ENCODE results near the gene COBL.

Gene COBL

DNA sequence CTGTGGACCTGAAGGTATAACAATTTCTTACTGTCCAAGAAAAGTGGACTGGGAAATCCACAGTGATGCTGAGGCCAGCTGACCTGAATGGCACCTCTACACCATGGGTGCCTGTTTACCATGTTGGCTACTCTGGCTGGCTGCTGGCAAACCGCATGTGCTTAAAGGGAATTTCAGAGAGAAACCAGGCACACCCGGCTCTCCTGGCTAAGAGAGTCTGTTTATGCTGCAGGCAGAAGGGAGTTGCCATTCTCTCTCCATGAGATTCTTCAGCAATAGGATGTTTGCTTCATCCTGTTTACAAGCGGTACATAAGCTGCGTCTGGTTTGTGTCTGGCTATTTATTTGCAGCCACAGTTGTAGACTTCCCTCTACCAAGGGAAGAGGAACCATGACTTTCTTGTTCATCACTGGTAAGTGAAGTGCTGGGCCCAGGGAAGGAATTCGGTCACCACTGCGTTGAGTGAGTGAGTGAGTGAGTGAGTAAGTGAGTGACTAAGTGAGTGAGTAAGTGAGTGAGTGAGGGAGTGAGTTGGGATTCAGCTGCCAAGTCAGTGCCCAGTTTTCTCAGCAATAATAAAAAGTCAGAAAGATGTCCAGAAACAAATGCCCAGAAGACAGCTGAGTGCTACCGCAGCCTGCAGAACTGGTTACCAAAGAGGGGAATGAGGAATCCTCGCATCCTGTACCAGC lies 90.4 kb downstream of the COBL start:
- TF ChIP-seq, protein P1, sequence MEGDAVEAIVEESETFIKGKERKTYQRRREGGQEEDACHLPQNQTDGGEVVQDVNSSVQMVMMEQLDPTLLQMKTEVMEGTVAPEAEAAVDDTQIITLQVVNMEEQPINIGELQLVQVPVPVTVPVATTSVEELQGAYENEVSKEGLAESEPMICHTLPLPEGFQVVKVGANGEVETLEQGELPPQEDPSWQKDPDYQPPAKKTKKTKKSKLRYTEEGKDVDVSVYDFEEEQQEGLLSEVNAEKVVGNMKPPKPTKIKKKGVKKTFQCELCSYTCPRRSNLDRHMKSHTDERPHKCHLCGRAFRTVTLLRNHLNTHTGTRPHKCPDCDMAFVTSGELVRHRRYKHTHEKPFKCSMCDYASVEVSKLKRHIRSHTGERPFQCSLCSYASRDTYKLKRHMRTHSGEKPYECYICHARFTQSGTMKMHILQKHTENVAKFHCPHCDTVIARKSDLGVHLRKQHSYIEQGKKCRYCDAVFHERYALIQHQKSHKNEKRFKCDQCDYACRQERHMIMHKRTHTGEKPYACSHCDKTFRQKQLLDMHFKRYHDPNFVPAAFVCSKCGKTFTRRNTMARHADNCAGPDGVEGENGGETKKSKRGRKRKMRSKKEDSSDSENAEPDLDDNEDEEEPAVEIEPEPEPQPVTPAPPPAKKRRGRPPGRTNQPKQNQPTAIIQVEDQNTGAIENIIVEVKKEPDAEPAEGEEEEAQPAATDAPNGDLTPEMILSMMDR (conservative IDR thresholded peaks at IDR 0.05; ENCODE audit: low read depth, low read length), result no peak
- no peak overlapping the region for H3K4me3 ChIP-seq (ENCODE audit: low read depth, low read length)
- DNase-seq (ENCODE audit: low read depth), result no peak

DNA sequence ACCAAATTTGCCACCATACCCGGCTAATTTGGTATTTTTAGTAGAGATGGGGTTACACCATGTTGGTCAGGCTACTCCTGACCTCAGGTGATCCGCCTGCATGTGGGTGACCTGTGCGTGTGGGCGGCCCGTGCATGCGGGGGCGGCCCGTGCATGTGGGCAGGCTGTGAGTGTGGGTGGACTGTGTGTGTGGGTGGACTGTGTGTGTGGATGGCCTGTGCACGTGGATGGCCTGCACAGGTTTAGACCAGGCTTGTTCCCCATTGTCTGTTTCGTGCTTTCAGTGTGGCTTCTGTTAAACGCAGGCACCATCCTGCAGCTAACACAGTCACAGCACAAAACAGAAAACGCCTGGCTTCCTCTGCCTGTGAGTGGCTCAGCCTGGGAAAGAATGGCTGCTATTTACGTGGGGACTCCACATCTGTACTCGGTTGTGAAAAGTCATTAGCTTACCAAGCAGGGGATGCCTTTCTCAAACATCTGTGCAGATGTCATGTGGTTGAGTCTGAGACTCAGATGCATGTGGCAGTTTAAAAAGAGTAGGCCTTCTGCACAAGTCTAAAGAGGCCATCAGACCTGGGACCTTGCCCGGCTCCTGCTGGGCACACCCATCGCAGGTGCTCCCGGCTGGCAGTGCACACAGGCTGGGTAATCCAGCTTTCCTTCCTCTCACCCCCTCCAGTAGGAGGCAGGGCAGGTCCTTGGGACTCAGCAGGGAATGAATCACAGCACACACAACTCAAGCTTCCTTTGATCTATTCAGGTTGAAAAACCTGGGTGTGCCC lies 91.6 kb downstream of the COBL start:
- DNase-seq (ENCODE audit: low read depth), result no peak
- TF ChIP-seq, protein P1 (conservative IDR thresholded peaks at IDR 0.05; ENCODE audit: low read depth, low read length), result no peak
- H3K4me3 ChIP-seq (ENCODE audit: low read depth, low read length), result no peak overlapping the region

DNA sequence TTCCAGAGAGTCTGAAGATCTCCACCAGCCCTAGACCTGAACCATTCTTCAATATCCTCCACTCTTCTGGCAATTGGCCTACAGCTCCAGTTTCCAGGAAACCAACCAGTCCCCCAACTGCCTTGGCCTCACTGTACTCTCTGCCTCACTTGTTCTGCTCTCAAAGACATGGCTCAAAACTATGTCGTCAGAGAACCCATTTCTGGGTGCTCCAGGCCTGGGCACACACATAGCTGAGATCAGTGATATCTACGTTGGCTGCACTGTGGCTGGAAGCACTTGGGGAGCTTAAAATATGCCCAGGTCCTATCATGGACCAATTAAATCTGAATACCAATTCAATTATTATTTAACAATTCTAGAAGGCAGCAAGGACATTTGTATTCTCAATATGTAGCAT lies 93.1 kb downstream of the COBL start:
- TF ChIP-seq, protein P1 (conservative IDR thresholded peaks at IDR 0.05; ENCODE audit: low read depth, low read length), result no peak
- no peak for DNase-seq (ENCODE audit: low read depth)
- no peak overlapping the region for H3K4me3 ChIP-seq (ENCODE audit: low read depth, low read length)

DNA sequence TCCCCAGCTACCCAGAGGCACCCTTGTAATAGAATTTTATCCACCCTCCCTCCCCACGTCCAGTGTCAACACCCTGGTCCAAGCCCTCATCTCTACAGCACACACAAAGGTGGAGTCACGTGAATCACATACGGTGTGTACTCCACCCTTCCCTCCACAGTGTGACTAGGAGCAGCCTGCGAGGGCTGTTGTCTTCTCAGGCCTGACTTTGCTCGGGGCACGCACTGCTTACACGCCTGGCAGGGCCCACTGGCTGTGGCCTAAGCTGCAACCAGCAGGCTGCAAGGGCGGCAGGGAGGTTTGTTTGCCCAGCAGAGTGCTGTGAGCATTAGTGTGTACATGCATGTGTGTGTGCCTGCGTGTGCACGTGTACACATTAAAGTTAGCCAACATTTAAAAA lies 93.7 kb downstream of the COBL start:
- TF ChIP-seq, protein P1 (conservative IDR thresholded peaks at IDR 0.05; ENCODE audit: low read depth, low read length), result no peak
- no peak for DNase-seq (ENCODE audit: low read depth)
- H3K4me3 ChIP-seq (ENCODE audit: low read depth, low read length), result no peak overlapping the region

DNA sequence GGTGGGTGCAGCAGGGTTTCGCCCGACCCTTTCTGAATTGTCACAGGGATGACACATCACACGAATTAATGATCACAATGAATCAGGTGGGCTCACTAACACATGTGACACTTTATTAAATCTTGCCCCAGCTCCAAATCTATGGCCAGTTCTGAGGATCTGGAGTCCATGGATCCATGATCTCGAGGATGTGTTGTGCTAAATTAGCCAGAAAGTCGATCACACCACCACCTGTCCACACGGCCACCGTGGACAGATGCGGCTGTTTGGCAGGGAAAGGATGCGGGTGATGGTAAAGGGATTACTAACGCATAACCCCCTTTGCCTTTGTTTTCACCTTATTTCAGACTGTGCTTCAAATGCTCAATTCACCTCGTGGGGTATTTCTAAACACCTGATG lies 96.4 kb downstream of the COBL start:
- DNase-seq (ENCODE audit: low read depth), result no peak
- no peak overlapping the region for H3K4me3 ChIP-seq (ENCODE audit: low read depth, low read length)
- TF ChIP-seq, protein P1 (conservative IDR thresholded peaks at IDR 0.05; ENCODE audit: low read depth, low read length), result no peak

DNA sequence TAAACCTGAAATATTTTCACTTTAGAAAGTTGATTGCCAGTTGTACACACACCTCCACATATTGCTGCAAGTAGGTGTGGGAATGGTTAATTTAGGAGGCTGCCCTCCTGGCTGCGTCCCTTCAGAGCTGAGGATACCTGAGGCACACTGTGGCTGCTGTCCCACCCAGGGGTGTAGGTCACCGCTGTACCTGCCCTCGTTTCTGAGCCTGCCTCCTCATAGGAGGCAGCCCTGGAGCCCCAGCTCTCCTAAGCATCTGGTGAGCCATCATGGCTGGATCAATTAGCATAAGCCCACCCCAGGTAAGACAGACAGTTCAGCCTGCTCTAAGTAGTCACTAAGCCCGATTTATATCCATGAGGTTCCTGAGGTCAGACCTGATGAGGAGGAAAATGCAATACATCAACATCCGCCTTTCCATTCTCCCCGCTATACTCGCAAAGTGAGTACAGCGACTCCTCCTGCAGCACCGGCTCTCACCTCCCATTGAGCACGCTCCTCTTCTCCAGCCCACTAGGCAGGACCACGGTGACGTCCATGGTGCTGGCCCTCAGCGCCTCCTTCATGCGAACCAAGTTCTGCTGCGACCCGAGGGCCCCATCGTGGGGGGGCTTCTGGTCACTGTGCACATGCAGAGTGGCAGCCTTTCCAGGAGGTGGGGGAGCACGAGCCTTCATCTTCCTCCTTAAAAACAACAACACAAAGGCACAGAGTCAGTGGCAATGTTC lies 97.2 kb downstream of the COBL start:
- no peak for DNase-seq (ENCODE audit: low read depth)
- TF ChIP-seq, protein P1 (conservative IDR thresholded peaks at IDR 0.05; ENCODE audit: low read depth, low read length), result no peak
- no peak overlapping the region for H3K4me3 ChIP-seq (ENCODE audit: low read depth, low read length)

All from choroid plexus epithelial cell (primary cell).